Thyroid gland (tissue), 4 donors: ENCODE measurements around the gene PABPN1L.

Experiments used
- CTCF ChIP-seq, 6 experiments: fragments of 200-600 bp in 3 of 6; fragments of 450-650 bp in 3 of 6; sonication (generic) in 3 of 6; IDR thresholded peaks; one replicate each; pipeline ENCODE4 v1.5.1; 2016 to 2019; ENCODE audit warnings: antibody characterized with exemption in 6 of 6, mild to moderate bottlenecking in 2 of 6, inconsistent platforms in 1 of 6, moderate library complexity in 1 of 6
- POLR2A ChIP-seq, 2 donors: fragments of 450-650 bp; IDR thresholded peaks; one replicate each; pipeline ENCODE4 v1.6.1; 2017; ENCODE audit warnings: antibody characterized with exemption in 2 of 2, mild to moderate bottlenecking in 2 of 2, moderate library complexity in 1 of 2

- TF ChIP-seq CTCF (IDR thresholded peaks at IDR 0.05), result no peak
- TF ChIP-seq POLR2A (IDR thresholded peaks at IDR 0.05), result no peak
Measured at GRCh38 chr16:88895335-88895734, 28.9 kb upstream of the PABPN1L start.
